Activated T-cell treated with anti-CD3 and anti-CD28 coated beads, Interleukin-2, amount 50 U/mL, for 48 hours (primary cell): ENCODE data around the gene FITM1.
A peak's percentile ranks its signal among the peaks of the same experiment; 100 is the strongest.

ENCODE experiments used
- DNase-seq, 2 experiments: peaks; one replicate each; pipeline ENCODE4 v3.0.0-alpha.2; 2020

The FITM1 gene

GRCh38 chr14:24162093-24162492, 31.6 kb downstream of the FITM1 start:
- peak in 1 of 2 experiments; percentile 50 for DNase-seq

GRCh38 chr14:24164518-24164991, 34.1 kb downstream of the FITM1 start:
- no peak for DNase-seq

GRCh38 chr14:24165785-24166184, 35.3 kb downstream of the FITM1 start:
- no peak for DNase-seq

GRCh38 chr14:24167469-24168114, 37.1 kb downstream of the FITM1 start:
- DNase-seq, result no peak

GRCh38 chr14:24171422-24172260, 41.2 kb downstream of the FITM1 start, which contains the start of gene REC8:
Gene REC8 (plus strand): TSS chr14:24172080. CDS start chr14:24172553, 473 bp downstream.
- DNase-seq, result peak; percentile 79 to 81

- no peak for DNase-seq
These were observed 41.9 kb downstream of the FITM1 start for GRCh38 chr14:24172261-24172860.

- DNase-seq, result no peak
These were observed 42.4 kb downstream of the FITM1 start for GRCh38 chr14:24172871-24173281.

GRCh38 chr14:24176599-24176998, 46.1 kb downstream of the FITM1 start:
- no peak for DNase-seq

- DNase-seq, result no peak
These were observed 46.8 kb downstream of the FITM1 start for GRCh38 chr14:24177041-24177825.

- no peak for DNase-seq
These were observed 47.4 kb downstream of the FITM1 start for GRCh38 chr14:24177891-24178290.

GRCh38 chr14:24178399-24179178, 48.1 kb downstream of the FITM1 start:
- no peak for DNase-seq

- DNase-seq, result no peak
These were observed 49.0 kb downstream of the FITM1 start for GRCh38 chr14:24179294-24179960.

- DNase-seq, result no peak
These were observed 49.7 kb downstream of the FITM1 start for GRCh38 chr14:24179961-24180796.

GRCh38 chr14:24181371-24182077, 51.1 kb downstream of the FITM1 start:
- DNase-seq, result no peak
